ENCODE data around the gene KRTAP12-4.
A peak's percentile ranks its signal among the peaks of the same experiment; 100 is the strongest.
"Not testable (repeated sequence)": the region's sequence is repeated elsewhere in the genome, so short reads cannot be mapped to it uniquely, and the experiment has no call there.

KRTAP12-4 gene

DNA sequence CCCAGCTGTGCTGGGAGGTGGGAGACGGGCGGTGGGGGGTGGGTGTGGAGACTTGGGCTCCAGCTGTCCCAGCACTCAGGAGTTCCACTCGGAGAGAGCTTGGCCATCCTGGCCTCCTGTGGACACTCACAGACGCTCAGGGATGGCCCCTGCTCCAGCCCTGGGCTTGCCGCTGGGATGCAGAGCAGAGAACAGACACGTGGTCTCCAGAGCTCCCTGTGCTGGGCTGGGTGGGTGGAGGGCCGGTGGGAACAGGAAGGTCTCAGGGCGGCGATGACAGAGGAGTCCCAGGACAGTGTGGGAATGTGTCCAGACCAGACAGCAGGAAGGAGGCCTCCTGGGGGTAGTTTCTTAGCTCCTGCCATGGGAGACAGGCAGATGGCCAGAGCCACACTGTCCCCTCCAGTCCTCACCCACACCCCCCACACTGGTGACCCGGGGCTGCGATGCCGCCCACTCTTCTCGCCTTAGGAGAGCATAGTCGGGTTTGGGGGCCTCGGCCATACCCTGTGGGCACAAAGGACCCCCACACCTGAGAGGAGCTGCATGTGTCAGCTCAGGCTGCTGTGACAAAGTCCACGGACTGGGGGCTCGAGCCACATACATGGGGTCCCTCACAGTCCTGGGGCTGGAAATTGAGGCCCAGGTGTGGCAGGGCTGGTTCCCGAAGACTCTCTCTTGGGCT is 25.6 kb downstream of the KRTAP12-4 start:
- DNase-seq = no peak

DNA sequence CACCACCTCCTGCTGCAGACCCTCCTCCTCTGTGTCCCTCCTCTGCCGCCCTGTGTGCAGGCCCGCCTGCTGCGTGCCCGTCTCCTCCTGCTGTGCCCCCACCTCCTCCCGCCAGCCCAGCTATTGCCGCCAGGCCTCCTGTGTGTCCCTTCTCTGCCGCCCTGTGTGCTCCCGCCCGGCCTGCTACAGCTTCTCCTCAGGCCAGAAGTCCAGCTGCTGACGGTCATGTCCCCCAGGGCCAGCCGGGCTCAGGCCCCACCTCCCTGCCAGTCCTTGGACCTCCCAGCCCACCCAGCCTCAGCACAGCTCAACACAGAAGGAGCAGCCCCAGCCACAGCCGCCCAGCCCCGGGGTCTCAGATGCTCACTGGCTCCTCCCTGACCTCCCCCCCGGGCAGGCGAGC is 26.6 kb downstream of the KRTAP12-4 start:
- DNase-seq = not testable (repeated sequence)

DNA sequence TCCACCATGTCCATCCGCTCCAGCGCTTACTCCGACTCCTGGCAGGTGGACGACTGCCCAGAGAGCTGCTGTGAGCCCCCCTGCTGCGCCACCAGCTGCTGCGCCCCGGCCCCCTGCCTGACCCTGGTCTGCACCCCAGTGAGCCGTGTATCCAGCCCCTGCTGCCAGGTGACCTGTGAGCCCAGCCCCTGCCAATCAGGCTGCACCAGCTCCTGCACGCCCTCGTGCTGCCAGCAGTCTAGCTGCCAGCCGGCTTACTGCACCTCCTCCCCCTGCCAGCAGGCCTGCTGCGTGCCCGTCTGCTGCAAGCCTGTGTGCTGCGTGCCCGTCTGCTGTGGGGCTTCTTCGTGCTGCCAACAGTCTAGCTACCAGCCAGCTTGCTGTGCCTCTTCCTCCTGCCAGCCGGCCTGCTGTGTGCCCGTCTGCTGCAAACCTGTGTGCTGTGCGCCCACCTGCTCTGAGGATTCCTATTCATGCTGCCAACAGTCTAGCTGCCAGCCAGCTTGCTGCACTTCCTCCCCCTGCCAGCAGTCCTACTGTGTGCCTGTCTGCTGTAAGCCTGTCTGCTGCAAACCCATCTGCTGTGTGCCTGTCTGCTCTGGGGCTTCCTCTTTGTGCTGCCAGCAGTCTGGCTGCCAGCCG is 27.2 kb downstream of the KRTAP12-4 start:
- not testable (repeated sequence) for DNase-seq

- DNase-seq = no peak
These were observed 27.8 kb downstream of the KRTAP12-4 start, which contains the start of gene KRTAP10-9 for GRCh38 chr21:44626673-44627143. TSS of gene KRTAP10-9 (plus strand) at chr21:44627093. CDS start at chr21:44627172, 79 bp downstream.

DNA sequence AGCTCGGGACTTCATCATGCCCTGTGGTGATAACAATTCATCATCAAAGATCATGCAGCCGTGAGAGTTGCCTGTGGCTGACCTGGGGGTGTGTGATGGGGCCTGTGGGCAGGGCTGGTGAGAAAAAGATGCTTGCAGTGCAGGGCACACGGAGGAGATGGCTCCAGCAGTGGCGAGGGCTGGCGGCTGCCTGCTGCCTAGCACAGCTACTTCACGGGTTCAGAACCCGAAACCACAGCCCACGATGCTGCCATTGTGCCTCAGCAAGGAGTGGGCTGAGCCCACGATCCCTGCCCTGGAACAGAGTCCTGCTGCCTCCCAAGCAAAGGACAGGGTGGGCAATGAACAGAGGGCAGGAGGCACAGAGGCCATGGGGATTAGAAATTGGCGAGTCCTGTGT is 28.2 kb downstream of the KRTAP12-4 start:
- DNase-seq = no peak

DNA sequence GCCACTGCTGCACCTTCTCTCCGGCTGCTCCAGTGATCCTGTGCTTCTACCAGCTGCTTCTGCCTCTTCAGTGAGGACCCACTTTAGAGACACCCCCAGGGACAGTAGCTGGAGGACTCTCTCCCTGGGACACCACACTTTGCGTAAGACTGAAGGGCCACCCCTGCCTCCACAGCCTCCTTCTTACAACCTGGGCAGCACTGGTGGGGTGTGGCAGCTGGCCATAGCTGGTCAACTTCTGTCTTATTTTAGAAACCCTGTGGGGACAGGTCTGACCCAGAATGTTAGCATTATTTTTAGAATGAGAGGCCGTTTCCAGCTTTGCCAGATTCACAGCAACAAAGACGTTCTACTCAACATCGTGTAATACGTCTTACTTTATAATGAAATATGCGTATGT is 28.7 kb downstream of the KRTAP12-4 start:
- DNase-seq = no peak

GRCh38 chr21:44623575-44623974 is 30.9 kb downstream of the KRTAP12-4 start:
- no peak for DNase-seq

GRCh38 chr21:44619886-44620285 is 34.6 kb downstream of the KRTAP12-4 start:
- no peak for DNase-seq

- DNase-seq = no peak
These were observed 35.5 kb downstream of the KRTAP12-4 start for GRCh38 chr21:44618909-44619308.

- peak; percentile 56 for DNase-seq
These were observed 36.0 kb downstream of the KRTAP12-4 start for GRCh38 chr21:44618504-44618903.

DNA sequence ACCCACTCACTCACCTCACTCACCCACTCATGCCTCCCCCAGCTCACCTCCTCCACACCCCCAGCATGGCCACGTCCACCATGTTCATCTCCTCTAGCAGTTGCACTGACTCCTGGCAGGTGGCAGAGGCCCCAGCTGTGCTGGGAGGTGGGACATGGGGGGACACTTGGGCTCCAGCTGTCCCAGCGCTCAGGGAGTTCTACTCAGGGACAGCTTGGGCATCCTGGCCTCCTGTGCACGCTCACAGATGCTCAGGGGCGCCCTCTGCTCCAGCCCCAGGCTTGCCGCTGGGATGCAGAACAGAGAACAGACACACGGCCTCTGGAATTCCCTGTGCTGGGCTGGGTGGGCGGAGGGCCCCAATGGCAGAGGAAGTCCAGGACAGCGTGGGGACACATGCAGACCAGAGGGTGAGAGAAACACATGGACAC is 37.4 kb downstream of the KRTAP12-4 start:
- no peak for DNase-seq

DNA sequence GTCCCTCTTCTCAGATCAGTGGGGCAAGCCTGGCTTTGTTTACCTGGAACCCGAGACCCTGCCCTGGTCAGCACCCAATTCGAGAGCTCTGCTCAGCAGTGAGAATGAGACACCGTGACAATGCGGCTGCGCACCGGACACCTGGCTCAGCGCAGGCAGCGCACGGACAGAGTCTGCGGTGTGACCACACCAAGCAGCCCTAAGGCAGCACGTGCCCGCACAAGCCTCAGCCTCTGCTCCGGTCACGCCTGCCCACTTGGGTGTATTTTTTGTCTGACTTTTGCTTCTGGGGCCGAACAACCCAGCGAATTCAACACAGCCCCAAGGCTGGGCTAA is 37.9 kb downstream of the KRTAP12-4 start:
- DNase-seq = no peak

DNA sequence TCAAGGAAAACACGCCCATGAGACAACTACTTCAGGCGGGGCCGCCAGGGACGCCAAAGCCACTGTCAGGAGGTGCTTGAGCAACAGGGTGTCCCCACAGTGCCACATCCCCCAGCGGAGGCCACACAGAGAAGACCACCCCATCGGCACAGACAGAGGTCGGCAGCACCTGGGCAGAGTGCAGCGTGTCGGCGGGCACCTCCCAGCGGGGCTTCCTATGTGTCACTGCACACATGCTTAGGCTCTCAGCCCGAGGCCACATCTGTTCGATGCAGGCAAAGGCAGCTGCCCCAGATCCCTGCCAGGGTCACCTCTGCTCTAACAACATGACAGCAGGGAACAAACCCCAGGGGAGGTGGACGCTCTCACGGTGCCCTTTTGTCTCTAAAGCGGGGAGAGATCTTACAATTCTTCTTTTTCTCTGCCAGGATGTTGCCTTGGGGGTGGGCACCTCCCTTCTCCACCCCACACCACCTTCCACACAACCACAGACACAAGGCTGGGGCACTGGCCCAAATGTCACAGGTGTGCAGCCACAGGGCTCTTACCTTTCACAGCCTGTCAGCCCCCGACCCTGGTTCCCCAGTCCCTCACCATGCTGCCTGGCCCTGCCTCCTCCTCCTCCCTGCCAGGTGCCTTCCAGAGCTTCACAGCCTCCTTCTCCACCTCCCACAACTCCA is 38.4 kb downstream of the KRTAP12-4 start:
- no peak for DNase-seq

- DNase-seq = no peak
These were observed 39.0 kb downstream of the KRTAP12-4 start for GRCh38 chr21:44615466-44615865.

DNA sequence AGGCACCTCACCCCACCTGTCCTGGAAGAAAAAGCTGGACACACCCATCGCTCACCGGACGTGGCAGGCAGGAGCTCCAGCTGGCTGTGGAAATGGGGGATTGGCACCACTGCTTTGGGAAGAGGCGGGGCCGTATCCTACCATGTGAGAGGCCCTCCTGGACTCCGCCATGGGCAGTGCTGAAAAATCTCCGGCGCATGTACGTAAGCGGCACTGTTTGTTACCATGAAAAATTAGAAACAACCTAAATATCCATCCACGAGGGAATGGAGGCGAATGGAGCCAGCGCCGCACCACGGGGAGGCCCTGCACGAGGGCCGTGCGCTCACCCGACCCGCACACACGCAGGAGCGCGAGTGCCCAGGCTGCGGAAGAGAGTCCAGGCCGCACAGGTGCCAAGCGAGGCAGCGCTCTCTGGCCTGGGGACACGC is 39.5 kb downstream of the KRTAP12-4 start:
- DNase-seq = no peak

DNA sequence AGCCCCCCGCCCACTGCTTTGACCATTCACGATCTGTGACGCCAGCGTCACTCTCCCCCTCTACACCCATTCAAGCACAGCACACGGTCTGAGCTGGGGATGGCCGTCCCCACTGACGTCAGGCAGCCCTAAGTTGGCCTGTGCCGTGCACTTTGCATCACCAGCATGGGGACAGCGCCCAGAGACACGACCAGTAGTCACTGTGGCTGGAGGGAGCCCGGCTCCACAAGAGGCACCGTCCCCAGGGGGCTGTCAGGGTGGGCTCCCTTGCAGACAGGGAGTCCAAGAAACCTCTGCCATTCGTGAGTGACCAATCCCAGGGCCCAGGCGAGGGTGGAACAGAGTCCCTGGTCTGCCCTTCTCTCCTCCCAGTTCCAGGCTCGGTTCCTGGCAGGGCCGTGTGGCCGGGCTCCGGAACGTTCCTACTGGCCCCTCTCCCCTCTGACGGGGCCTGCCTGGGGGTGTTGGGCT is 40.3 kb downstream of the KRTAP12-4 start:
- no peak for DNase-seq

DNA sequence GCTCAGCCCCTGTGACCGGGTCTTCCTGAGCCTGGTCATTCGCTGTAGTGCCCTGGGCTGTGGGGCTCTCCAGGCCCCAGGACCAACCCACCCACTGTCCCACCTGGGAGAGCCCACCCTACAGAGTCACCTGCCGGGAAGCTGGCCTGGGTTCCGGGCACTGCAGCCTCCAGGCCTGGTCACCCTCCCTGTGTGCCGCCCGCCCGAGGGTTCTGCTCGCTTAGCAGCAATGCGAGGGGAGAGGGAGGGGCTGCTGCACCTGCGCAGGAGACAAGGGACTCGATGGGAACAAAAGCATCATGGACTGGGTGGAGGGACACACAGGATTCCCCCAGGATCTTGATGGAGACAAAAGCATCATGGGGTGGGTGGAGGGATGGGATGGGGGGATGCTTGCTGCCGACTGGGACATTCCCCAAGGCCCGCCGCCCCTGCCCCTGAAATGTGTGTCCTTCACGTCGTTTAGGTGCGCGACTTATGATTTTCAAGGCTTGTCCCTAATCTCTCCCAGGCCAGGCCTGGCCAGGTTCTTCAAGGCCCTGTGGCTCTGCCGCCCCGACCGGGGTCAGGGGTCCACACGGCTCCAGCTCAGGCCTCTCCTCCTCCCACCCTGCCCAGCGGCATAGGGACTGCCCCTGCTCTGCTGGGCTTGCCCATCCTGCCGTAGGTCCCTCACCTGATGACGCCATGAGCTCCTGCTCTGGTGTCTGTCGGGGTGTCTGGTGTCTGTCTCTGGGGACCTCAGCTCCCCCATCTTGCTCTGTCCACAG is 40.9 kb downstream of the KRTAP12-4 start:
- DNase-seq = no peak

DNA sequence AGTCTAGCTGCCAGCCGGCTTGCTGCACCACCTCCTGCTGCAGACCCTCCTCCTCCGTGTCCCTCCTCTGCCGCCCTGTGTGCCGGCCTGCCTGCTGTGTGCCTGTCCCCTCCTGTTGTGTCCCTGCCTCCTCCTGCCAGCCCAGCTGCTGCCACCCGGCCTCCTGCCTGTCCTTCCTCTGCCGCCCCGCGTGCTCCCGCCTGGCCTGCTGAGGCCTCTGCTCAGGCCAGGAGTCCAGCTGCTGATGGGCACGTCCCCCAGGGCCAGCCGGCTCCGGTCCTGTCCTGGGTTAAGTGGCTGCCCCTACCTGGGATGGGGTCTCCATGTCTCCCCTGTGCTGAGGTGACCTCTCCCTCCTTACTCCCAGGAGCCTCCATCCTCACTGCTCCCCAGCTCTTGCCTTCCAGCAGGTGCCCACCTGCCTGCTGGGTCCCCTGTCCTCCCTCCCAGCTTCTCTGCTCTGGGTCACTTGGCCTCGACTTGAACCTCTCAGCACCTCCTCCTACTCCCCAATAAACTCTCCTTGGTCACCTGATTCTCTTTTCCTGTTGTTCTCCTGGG is 41.7 kb downstream of the KRTAP12-4 start:
- no peak for DNase-seq

DNA sequence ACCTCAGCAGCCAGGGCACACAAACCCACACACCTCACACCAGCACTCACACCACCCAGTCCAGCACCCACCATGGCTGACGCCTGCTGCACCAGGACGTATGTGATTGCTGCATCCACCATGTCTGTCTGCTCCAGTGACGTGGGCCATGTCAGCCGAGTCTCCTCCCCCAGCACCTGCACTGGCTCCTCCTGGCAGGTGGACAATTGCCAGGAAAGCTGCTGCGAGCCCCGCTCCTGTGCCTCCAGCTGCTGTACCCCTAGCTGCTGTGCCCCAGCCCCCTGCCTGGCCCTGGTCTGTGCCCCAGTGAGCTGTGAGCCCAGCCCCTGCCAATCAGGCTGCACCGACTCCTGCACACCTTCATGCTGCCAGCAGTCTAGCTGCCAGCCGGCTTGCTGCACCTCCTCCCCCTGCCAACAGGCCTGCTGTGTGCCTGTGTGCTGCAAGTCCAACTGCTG is 42.4 kb downstream of the KRTAP12-4 start, which contains the start of gene KRTAP10-8:
Gene KRTAP10-8 (plus strand): TSS at position 51 of the 458 bp plus-strand sequence. CDS start 22 bp downstream, at position 73.
- DNase-seq = no peak

DNA sequence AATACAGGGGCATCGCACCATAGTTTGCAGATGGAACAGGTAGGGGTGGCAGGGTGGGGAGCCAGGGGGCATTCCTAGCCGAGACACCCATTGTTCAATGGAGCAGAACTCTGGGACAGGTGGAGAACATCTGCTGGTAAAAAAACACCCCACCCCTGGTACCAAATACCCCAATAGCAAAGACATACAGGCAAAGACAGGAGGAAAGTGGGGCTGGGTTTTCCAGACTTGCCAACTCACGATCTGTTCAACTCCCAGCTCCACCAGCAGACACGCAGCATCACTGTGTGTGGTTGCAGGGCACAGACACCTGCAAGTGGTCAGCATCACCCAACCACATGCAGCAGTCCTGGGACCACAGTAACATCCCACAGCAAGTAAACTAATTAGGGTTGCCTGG is 42.9 kb downstream of the KRTAP12-4 start:
- no peak for DNase-seq

- not testable (repeated sequence) for DNase-seq
These were observed 44.2 kb downstream of the KRTAP12-4 start for GRCh38 chr21:44610157-44610843.

DNA sequence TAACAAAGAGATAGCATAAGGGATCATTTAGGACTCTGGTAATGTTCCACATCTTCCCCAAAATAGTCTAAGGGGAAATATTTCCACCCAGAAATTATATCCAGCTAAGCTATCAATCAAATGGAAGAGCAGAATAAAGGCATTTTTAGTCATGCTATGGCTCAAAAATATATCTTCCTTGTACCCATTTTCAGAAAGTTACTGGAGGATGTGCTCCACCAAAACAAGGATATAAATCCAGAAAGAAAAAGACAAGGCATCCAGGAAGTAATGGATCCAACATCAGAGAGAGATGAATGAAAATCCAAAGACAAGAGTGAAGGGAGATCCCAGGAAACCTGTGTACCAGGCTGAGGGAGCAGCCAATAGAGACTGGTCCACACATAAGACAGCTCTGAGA is 45.3 kb downstream of the KRTAP12-4 start:
- no peak for DNase-seq
